ENCODE results near the gene TALDO1. TPM values are rescaled to one million over a fixed set of nuclear protein-coding genes. Genes with fewer than 3 reads are reported as not detected.

TALDO1 gene
- polyA plus RNA-seq, 6 donors from 2014 or later: 156 to 201 (median 164) TPM

GRCh38 chr11:782264-783174 lies 35.3 kb downstream of the TALDO1 start:
- Mint-ChIP-seq H3K4me3 (no peak overlapping the region), H3K27ac (no peak overlapping the region), H3K4me1 (peaks cover 4 to 18% (median 16%) of the 10 kb centered on the region in 3 donors), H3K9me3 (no peaks in the 10 kb centered on the region), H3K36me3 (no peaks in the 10 kb centered on the region), H3K27me3 (no peaks in the 10 kb centered on the region)
- DNase-seq: no peak
- ATAC-seq (ENCODE audit: low read depth in 2 of 2): no peak

GRCh38 chr11:783581-784015 lies 36.3 kb downstream of the TALDO1 start:
- Mint-ChIP-seq H3K4me1 (peaks cover 4 to 26% (median 18%) of the 10 kb centered on the region in 3 donors), H3K36me3 (no peaks in the 10 kb centered on the region), H3K27me3 (no peaks in the 10 kb centered on the region), H3K4me3 (peak overlapping the region in 2 of 8 donors; percentile 32 to 40), H3K27ac (peak overlapping the region in 1 of 6 donors; percentile 53), H3K9me3 (no peaks in the 10 kb centered on the region)
- DNase-seq: no peak
- peak in 1 of 2 donors; percentile 81 for ATAC-seq (ENCODE audit: low read depth in 2 of 2)

GRCh38 chr11:786235-787083 lies 39.2 kb downstream of the TALDO1 start:
- no peaks in the 10 kb centered on the region for H3K27me3 Mint-ChIP-seq
- no peaks in the 10 kb centered on the region for H3K36me3 Mint-ChIP-seq
- ATAC-seq (ENCODE audit: low read depth in 2 of 2) (no peak), DNase-seq (no peak)
- no peak overlapping the region for H3K27ac Mint-ChIP-seq
- H3K4me3 Mint-ChIP-seq: peak overlapping the region in 1 of 8 donors; percentile 70
- peaks cover 0 to 17% (median 11%) of the 10 kb centered on the region in 3 donors for H3K4me1 Mint-ChIP-seq
- H3K9me3 Mint-ChIP-seq: no peaks in the 10 kb centered on the region

- Mint-ChIP-seq H3K36me3 (no peaks in the 10 kb centered on the region), H3K27ac (no peak overlapping the region), H3K9me3 (no peaks in the 10 kb centered on the region), H3K4me1 (peaks cover 0 to 17% (median 11%) of the 10 kb centered on the region in 3 donors), H3K27me3 (no peaks in the 10 kb centered on the region), H3K4me3 (no peak overlapping the region)
- ATAC-seq (ENCODE audit: low read depth in 2 of 2): no peak
- no peak for DNase-seq
Observed at GRCh38 chr11:787084-787675, 39.9 kb downstream of the TALDO1 start.

- Mint-ChIP-seq H3K36me3 (no peaks in the 10 kb centered on the region), H3K27ac (no peak overlapping the region), H3K4me3 (no peak overlapping the region), H3K27me3 (no peaks in the 10 kb centered on the region), H3K4me1 (peaks cover 0 to 17% (median 9%) of the 10 kb centered on the region in 3 donors), H3K9me3 (no peaks in the 10 kb centered on the region)
- ATAC-seq (ENCODE audit: low read depth in 2 of 2) (no peak), DNase-seq (no peak)
Observed at GRCh38 chr11:788009-788640, 40.9 kb downstream of the TALDO1 start.

GRCh38 chr11:788953-789940 lies 42.0 kb downstream of the TALDO1 start:
- ATAC-seq (ENCODE audit: low read depth in 2 of 2) (no peak), DNase-seq (no peak)
- Mint-ChIP-seq H3K9me3 (no peaks in the 10 kb centered on the region), H3K27me3 (no peaks in the 10 kb centered on the region), H3K4me3 (peak overlapping the region in 1 of 8 donors; percentile 29), H3K36me3 (no peaks in the 10 kb centered on the region), H3K4me1 (peaks cover 0 to 13% (median 3%) of the 10 kb centered on the region in 3 donors), H3K27ac (peak overlapping the region in 1 of 6 donors; percentile 18)

- Mint-ChIP-seq H3K4me1 (peaks cover 0 to 13% (median 4%) of the 10 kb centered on the region in 3 donors), H3K9me3 (no peaks in the 10 kb centered on the region), H3K36me3 (no peaks in the 10 kb centered on the region), H3K27me3 (no peaks in the 10 kb centered on the region), H3K4me3 (peak within 1 kb of the TSS in 1 of 8 donors; percentile 29), H3K27ac (no peak within 1 kb of the TSS)
- DNase-seq (no peak), ATAC-seq (ENCODE audit: low read depth in 2 of 2) (peak in 1 of 2 donors; percentile 25)
Observed at GRCh38 chr11:789943-790342, 42.7 kb downstream of the TALDO1 start, which contains the start of gene CEND1. Gene CEND1, minus strand, starts transcription at chr11:790090. Its CDS starts 1,514 bp downstream, at chr11:788576.

- Mint-ChIP-seq H3K4me3 (no peak overlapping the region), H3K27me3 (no peaks in the 10 kb centered on the region), H3K4me1 (peaks cover 2 to 14% (median 6%) of the 10 kb centered on the region in 3 donors), H3K9me3 (no peaks in the 10 kb centered on the region), H3K27ac (peak overlapping the region in 1 of 6 donors; percentile 73), H3K36me3 (no peaks in the 10 kb centered on the region)
- ATAC-seq (ENCODE audit: low read depth in 2 of 2) (no peak), DNase-seq (no peak)
Observed at GRCh38 chr11:790721-791564, 43.7 kb downstream of the TALDO1 start.

- Mint-ChIP-seq H3K27ac (no peak overlapping the region), H3K36me3 (no peaks in the 10 kb centered on the region), H3K4me1 (peaks cover 7 to 16% (median 15%) of the 10 kb centered on the region in 3 donors), H3K4me3 (no peak overlapping the region), H3K27me3 (no peaks in the 10 kb centered on the region), H3K9me3 (no peaks in the 10 kb centered on the region)
- no peak for ATAC-seq (ENCODE audit: low read depth in 2 of 2)
- DNase-seq: no peak
Observed at GRCh38 chr11:791658-792534, 44.6 kb downstream of the TALDO1 start.

GRCh38 chr11:792535-792821 lies 45.2 kb downstream of the TALDO1 start:
- Mint-ChIP-seq H3K4me3 (no peak overlapping the region), H3K9me3 (no peaks in the 10 kb centered on the region), H3K27ac (no peak overlapping the region), H3K36me3 (no peaks in the 10 kb centered on the region), H3K27me3 (no peaks in the 10 kb centered on the region), H3K4me1 (peaks cover 13 to 20% (median 16%) of the 10 kb centered on the region in 3 donors)
- ATAC-seq (ENCODE audit: low read depth in 2 of 2): no peak
- no peak for DNase-seq

GRCh38 chr11:792873-793272 lies 45.6 kb downstream of the TALDO1 start:
- DNase-seq (no peak), ATAC-seq (ENCODE audit: low read depth in 2 of 2) (no peak)
- peaks cover 13 to 19% (median 14%) of the 10 kb centered on the region in 3 donors for H3K4me1 Mint-ChIP-seq
- H3K36me3 Mint-ChIP-seq: no peaks in the 10 kb centered on the region
- peak overlapping the region in 2 of 8 donors; percentile 1 to 51 for H3K4me3 Mint-ChIP-seq
- H3K9me3 Mint-ChIP-seq: no peaks in the 10 kb centered on the region
- H3K27me3 Mint-ChIP-seq: no peaks in the 10 kb centered on the region
- H3K27ac Mint-ChIP-seq: no peak overlapping the region
